ENCODE data around the gene FERMT1.
"Not testable (repeated sequence)": the region's sequence is repeated elsewhere in the genome, so short reads cannot be mapped to it uniquely, and the experiment has no call there.

The FERMT1 gene

GRCh38 chr20:6074145-6074561 lies 48.7 kb downstream of the FERMT1 start:
- in situ Hi-C loops (cut with MboI; ENCODE audit: low sequenced_read_pairs) = no loop called here

GRCh38 chr20:6070829-6071695 lies 51.8 kb downstream of the FERMT1 start:
- in situ Hi-C loops (cut with MboI; ENCODE audit: low sequenced_read_pairs) = no loop called here

- in situ Hi-C loops (cut with MboI; ENCODE audit: low sequenced_read_pairs) = no loop called here
These were observed 53.2 kb downstream of the FERMT1 start for GRCh38 chr20:6069669-6070068.

- in situ Hi-C loops (cut with MboI; ENCODE audit: low sequenced_read_pairs) = no loop called here
These were observed 55.0 kb downstream of the FERMT1 start for GRCh38 chr20:6067763-6068318.

- in situ Hi-C loops (cut with MboI; ENCODE audit: low sequenced_read_pairs) = no loop called here
These were observed 56.2 kb downstream of the FERMT1 start for GRCh38 chr20:6066582-6066981.

GRCh38 chr20:6061544-6061943 lies 61.3 kb downstream of the FERMT1 start:
- in situ Hi-C loops (cut with MboI; ENCODE audit: low sequenced_read_pairs) = no loop called here

- in situ Hi-C loops (cut with MboI; ENCODE audit: low sequenced_read_pairs) = no loop called here
These were observed 62.6 kb downstream of the FERMT1 start for GRCh38 chr20:6060213-6060612.

- in situ Hi-C loops (cut with MboI; ENCODE audit: low sequenced_read_pairs) = no loop called here
These were observed 64.0 kb downstream of the FERMT1 start for GRCh38 chr20:6058684-6059295.

- in situ Hi-C loops (cut with MboI; ENCODE audit: low sequenced_read_pairs) = no loop called here
These were observed 65.1 kb downstream of the FERMT1 start for GRCh38 chr20:6057691-6058090.

GRCh38 chr20:6057139-6057538 lies 65.7 kb downstream of the FERMT1 start:
- in situ Hi-C loops (cut with MboI; ENCODE audit: low sequenced_read_pairs) = no loop called here

GRCh38 chr20:6055981-6056569 lies 66.8 kb downstream of the FERMT1 start:
- in situ Hi-C loops (cut with MboI; ENCODE audit: low sequenced_read_pairs) = no loop called here

GRCh38 chr20:6055161-6055783 lies 67.6 kb downstream of the FERMT1 start:
- in situ Hi-C loops (cut with MboI; ENCODE audit: low sequenced_read_pairs) = no loop called here

- in situ Hi-C loops (cut with MboI; ENCODE audit: low sequenced_read_pairs) = not testable (repeated sequence)
These were observed 68.2 kb downstream of the FERMT1 start for GRCh38 chr20:6054689-6055051.

GRCh38 chr20:6053776-6054688 lies 68.8 kb downstream of the FERMT1 start, which contains the start of gene LRRN4:
Gene LRRN4, minus strand, starts transcription at chr20:6054060. Its CDS starts 1,261 bp downstream, at chr20:6052799.
- in situ Hi-C loops (cut with MboI; ENCODE audit: low sequenced_read_pairs) = no loop called here

GRCh38 chr20:6053064-6053775 lies 69.6 kb downstream of the FERMT1 start:
- in situ Hi-C loops (cut with MboI; ENCODE audit: low sequenced_read_pairs) = no loop called here

GRCh38 chr20:6051505-6051904 lies 71.3 kb downstream of the FERMT1 start:
- in situ Hi-C loops (cut with MboI; ENCODE audit: low sequenced_read_pairs) = no loop called here

- in situ Hi-C loops (cut with MboI; ENCODE audit: low sequenced_read_pairs) = no loop called here
These were observed 74.4 kb downstream of the FERMT1 start for GRCh38 chr20:6048391-6048790.

GRCh38 chr20:6046432-6046831 lies 76.4 kb downstream of the FERMT1 start:
- in situ Hi-C loops (cut with MboI; ENCODE audit: low sequenced_read_pairs) = no loop called here

GRCh38 chr20:6045566-6045965 lies 77.3 kb downstream of the FERMT1 start:
- in situ Hi-C loops (cut with MboI; ENCODE audit: low sequenced_read_pairs) = no loop called here
